ENCODE measurements around the gene TM7SF3.

GRCh38 chr12:26979733-26980132 is 34.5 kb downstream of the TM7SF3 start:
- TF ChIP-seq CTCF (IDR thresholded peaks at IDR 0.05) (no peak), POLR2A (IDR thresholded peaks at IDR 0.05) (no peak)

Measured in tibial nerve (tissue), 3 donors.